HG02588 (cell line): ENCODE results near the gene NOD2.

Experiments used
- ATAC-seq: cut with Tn5 transposase; IDR thresholded peaks from one replicate; pipeline ENCODE4 v1.9.1; 2021; ENCODE audit warnings: mild to moderate bottlenecking, moderate library complexity; ENCODE audit not compliant: unreplicated experiment

The NOD2 gene

DNA sequence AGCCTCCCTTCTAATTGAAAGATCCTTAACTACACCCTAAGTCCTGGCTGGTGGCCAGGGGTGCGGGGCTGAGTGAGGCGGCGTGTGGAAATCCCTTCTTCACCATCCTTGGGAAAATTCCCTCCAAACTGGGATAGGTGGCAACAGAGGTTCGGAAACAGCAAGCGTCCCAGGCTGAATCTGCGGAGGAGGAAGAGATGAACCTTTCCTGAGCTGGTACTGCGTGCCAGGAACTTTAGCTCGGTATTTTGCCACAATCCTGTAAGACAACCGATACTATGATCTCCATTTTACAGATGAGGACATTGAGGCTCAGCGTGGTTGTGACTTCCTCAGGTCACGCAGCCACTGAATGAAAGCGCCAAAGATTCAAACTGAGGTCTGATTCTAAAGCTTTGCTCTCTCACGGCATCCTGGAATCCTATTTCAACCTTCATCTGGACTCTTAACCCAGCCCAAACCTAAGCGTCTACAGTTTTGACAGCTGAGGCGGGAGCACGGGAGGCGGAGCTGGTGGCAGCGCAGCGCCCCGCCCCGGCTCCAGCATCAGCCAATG is 47.9 kb downstream of the NOD2 start:
- ATAC-seq = peak; percentile 0

DNA sequence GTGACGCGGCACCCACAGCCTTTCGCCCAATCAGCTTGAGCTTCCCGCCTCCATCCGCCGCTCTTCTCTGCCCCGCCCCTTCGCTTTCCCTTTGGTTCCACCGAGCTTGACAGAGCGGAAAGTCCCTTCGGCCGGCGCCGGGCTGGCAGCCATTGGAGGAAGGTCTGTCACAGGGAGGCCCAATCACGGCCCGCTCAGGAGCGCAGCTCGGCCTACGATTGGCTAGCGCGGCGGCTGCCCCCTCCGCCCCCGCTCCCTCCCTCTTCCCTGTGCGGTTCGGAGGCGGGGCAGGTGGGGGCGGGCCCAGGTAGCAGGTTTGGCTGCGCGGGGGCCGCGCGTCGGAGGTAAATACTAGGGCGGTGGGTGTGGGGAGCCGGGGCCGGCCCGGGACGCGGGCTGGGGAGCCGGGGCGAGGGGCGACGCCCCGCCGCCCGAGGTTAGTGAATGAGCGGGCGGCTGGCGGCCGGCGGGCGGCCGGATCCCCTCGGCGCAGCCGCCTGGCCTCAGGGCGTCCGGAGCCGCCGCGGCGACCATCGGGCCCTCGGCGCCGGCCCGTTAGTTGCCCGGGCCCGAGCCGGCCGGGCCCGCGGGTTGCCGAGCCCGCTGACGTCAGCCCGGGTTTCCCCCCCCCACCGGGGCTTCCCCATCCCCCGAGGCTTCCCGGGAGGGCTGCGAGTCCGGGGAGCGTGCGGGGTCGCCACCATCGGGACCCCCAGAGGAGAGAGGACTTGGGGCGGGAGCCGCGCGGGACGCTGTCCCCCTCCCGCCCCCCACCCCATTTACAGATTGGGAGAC is 48.6 kb downstream of the NOD2 start, which contains the start of gene CYLD:
Gene CYLD, plus strand, starts transcription at position 306 of the 795 bp plus-strand sequence. CDS start 7,613 bp downstream, outside the sequence.
- peak; percentile 88 for ATAC-seq

DNA sequence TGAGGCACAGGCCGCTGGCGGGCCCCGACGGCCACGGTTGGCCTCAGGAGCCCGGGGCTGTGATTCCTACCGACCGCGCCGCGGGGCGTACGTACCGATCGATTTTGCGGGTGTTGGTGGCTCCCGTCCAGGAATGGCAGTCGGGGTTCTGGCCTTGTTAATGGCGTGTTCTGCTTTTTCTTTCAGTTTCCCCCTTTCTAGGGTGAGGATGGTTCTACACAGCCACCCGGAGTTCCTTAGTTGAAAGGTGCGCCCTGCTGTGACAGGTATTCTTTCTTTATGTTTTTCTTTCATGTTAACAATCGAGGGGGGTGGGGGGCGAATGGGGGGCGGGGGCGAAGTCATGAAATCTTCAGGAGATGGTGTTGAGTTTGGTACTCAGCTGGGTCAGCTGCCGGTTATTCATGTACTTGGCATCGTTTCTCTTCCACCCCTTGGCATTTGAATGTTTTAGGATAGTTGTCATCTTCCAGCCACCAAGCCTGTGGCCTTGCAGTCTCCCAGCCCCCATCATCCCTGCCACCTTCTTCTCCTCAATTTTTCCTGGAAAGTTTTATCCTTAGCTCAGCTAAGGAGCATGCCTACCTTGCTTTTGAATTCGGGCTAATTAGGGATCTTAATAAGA is 49.3 kb downstream of the NOD2 start:
- ATAC-seq = no peak

DNA sequence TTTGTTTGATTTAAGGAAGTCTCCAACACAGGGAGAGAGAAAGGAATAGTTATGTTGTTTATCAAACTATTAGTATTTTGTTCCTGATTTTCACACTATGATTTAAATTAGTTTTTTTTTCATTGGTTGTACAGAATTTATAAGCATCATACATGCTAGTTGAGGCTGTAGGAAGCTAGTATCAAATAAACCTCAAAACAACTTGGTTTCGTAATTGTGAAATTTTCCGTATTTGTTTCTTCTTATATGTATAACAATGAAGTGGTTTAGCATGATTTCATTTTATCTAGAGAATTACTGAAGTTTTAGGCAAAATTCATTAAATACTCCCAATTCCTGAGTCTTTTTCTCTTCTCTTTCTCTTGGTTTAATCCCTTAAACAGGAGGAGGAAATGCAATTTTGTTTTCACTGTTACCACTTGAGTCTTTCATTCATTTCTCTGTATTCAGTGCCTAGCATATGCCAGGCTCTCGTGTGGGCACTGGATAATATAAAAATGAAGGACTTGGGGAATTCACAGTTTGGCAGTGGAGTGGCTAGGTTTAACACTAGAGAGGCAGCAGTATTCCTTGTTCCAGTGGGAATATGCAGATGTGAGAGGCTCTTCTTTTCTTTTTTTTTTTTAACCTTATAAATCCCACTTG is 50.3 kb downstream of the NOD2 start:
- no peak for ATAC-seq

DNA sequence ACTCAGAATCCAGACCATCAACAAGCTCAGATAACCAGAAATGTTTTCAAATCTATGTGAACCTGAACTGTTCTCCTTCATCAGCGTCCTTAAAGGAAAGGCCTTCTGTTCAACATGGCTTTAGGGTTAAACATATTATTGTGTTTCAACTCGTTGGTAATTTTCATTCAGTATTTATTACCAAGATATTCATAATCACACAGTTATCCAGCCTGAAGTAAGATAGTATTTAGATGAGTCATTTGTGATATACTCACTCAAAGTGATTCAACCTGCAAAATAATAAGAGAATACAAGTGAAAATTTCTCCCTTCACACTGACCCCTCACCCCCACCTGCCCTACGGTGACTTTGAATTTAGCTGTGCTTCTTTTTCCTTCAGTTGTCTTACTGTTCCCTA is 51.5 kb downstream of the NOD2 start:
- no peak for ATAC-seq

DNA sequence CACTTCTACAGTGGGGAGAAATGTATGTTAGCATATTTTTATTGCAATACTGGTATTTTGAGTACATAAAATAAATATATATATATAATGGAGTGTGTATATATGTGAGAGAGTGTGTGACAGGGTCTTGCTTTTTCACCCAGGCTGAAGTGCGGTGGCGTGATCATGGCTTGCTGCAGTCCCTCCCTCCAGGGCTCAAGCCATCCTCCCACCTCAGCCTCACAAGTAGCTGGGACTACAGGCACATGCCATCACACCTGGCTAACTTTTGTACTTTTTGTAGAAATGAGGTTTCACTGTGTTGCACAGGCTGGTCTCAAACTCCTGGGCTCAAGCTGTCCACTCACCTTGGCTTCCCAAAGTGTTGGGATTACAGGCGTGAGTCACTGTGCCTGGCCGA is 52.5 kb downstream of the NOD2 start:
- no peak for ATAC-seq

DNA sequence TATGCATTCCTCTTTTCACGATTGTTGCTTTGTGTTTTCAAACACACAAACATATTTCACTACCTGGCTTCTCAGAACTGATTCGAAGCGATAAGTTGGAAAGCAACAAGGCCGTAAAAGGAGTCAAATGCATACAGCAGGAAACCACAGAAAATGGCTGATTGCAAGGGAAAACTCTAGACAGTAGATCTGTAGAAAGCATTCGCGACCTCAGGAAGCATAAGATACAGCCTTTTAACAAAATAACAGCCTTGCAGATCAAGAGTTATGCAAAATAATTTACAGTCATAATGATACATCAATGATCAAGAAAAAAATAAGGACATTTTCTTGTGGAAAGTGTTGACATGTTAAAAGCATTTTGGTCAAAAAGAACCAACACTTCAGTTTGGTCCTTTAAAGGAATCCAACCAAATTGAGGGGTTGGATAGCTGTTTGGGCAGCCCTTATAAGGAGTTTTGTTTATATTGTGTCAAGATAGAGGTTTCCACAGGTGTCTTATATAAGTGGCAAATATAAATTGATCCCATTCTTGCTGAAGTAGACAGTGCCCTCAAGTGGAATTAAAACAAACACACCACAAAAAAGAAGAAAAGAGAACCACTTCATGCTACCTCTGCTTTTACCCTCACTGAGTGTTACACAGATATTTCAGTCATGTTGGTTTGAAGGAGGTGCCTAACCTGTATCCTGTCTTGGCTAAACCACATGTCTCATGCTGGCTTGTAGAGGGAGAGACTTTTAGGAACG is 54.0 kb downstream of the NOD2 start:
- ATAC-seq = no peak

DNA sequence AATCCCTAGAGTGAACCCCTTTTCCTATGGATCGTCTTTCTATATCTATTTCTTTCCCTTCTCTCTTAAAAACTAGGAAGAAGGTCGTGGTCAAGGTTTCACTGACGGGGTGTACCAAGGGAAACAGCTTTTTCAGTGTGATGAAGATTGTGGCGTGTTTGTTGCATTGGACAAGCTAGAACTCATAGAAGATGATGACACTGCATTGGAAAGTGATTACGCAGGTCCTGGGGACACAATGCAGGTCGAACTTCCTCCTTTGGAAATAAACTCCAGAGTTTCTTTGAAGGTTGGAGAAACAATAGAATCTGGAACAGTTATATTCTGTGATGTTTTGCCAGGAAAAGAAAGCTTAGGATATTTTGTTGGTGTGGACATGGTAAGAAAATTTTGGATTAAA is 58.1 kb downstream of the NOD2 start:
- no peak for ATAC-seq

DNA sequence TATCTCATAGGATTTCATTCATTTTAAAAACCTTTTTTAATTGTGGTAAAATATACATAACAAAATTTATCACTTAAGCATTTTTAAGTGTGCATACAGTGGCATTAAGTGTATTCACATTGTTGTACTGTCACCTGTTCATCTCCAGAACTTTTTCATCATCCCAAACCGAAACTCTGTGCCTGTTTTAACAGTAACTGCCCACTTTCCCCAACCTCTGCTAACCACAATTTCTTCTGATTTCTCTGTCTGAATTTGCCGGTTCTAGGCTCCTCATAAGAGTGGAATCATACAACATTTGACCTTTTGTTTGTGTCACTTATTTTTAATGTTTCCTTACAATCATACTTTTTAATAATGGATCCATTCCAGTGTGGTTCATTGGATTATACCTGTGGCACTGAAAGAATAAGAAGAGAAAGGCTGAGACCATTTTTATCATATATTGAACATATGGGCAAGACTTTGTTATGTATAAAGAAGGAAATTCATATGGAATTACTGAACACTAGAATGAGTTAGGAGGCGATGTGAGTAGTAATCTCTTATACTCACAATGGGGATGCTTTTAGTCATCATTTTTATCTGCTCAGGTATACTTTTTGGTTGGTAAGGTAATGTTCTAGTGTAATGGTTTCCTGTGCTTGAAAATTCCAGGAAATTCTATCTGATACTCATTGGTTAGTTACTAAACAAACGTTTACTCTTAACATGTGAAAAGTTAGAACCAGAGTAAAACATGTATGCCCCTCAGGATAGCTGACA is 59.2 kb downstream of the NOD2 start:
- ATAC-seq = no peak

DNA sequence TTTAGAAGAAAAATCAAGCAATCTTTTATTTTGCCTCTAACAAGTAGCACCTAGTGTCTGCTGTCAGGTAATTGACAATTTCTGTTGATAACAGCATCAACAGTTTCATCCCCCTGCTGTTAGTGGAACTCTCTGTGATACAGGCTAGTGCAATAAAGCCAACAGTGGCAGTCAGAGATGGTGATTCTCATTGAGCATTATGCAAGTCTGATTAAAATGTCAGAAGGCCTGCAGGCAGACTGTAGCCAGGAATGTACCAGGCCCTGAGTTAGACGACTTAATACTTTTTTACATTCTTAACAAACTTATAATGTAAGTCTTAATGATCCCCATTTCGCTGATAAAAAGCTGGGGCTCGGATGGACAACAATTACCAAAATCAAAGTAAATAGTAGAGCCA is 63.1 kb downstream of the NOD2 start:
- ATAC-seq = no peak

DNA sequence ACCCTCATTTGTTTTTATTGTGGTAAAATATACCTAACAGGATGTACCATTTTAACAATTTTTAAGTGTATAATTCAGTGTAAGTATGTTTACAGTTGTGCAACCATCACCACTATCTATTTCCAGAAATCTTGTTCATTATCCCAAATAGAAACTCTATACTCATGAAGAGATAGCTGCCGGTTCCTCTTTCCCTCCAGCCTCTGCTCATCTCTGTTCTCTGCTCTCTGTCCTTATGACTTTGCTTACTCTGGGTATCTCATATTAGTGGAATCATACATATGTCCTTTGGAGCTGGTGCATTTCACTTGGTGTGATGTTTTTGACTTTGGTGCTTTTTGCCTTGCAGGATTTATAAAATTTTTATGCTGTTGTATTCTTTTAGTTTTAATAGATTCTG is 67.9 kb downstream of the NOD2 start:
- ATAC-seq = no peak

DNA sequence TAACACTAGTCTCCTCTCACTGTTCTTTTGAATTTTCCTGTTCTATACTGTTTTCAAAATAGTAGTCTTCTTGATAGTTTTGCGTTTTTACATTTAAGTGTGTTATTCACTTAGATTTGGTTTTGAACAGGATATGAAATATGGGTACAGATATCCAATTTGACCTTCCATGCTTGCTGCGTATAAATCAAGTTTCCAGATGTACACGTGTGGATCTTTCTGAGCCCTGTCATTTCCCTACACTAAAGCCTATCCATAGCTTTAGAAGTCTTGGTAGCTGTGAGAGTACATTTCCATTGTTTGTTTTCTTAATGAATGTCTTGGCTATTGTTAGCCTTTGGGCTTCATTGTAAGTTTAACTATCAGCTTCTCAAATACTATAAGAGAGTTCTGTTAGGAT is 68.8 kb downstream of the NOD2 start:
- ATAC-seq = no peak

DNA sequence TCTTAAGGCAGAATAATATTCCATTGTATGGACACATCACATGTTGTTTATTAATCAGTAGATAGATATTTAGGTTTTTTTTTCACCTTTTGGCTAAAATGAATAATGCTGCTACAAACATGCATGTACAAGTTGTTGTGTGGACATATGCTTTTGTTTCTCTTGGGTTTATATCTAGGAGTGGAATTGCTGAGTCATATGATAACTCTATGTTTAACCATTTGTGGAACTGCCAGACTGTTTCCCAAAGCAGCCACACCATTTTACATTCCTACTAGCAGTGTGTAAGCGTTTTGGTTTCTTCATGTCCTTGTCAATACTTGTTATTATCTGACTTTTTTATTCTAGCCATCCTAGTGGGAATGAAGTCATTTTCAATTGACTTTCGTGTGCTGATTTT is 69.8 kb downstream of the NOD2 start:
- ATAC-seq = no peak

DNA sequence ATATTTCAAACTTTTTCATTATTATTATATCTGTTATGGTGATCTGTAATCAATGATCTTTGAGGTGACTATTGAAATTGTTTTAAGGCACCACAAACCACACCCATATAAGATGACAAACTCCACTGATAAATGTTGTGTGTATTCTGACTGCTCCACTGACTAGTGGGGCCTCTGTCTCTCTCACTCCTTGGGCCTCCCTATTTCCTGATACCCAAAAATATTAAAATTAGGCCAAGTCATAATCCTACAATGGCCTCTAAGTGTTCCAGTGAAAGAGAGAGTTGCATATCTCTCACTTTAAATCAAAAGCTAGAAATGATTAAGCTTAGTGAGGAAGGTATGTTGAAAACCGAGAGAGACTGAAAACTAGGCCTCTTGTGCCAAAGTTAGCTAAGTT is 71.9 kb downstream of the NOD2 start:
- no peak for ATAC-seq

DNA sequence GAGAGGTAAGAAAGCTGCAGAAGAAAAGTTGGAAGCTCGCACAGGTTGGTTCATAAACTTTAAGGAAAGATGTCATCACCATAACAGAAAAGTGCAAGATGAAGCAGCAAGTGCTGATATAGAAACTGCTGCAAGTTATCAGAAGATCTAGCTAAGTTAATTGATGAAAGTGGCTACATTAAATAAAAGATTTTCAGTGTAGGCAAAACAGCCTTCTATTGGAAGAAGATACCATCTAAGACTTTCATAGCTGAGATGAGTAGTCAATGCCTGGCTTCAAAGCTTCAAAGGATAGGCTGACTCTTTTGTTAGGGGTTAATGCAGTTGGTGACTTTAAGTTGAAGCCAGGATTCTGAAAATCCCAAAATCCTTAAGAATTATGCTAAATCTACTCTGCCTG is 72.5 kb downstream of the NOD2 start:
- ATAC-seq = no peak

DNA sequence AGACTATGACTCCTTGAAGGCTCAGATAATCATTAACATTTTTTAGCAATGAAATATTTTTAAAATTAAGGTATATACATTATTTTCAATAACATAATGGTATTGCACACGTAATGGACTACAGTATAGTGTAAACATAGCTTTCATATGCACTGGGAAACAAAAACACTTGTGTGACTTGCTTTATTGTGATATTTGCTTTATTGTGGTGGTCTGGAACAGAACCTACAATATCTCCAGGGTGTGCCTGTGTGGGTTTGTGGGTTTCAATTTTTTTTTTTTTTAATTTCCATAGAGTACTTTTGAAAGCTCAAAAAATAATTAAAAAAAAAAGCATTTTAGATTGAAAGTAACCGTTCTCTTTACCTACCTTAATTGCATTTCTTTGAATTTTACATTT is 73.8 kb downstream of the NOD2 start:
- ATAC-seq = no peak

DNA sequence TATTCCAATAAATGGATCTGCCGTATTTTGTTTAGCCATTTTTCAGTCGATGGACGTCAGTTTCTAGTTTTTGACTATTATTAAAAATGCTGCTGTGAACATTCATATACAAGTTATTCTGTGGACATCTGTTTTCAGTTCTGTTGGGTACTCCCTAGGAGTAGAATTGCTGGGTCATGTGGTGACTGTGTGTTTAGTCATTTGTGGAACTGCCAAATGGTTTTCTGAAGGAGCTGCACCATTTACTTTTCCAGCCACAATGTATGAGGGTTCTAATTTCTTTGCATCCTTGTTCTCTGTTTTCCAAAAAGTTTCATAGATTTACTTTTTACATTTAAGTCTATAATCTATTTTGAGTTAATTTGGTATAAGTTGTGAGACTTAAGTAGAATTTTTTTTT is 78.0 kb downstream of the NOD2 start:
- ATAC-seq = no peak

DNA sequence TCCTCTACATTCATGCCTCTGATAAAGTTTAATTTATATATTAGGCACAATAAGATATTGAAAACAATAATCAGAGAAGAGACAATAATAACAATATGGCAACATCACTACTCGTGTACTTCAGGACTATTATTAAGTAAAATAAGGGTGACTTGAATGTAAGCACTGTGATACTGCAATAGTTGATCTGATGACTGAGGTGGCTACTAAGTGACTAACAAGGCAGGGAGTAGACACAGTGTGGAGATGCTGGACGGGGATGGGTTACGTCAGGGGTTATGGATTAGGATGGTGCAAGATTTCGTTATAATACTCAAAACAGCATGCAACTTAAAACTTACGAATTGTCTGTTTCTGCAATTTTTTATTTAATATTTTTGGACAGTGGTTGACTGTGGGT is 81.0 kb downstream of the NOD2 start:
- no peak for ATAC-seq

DNA sequence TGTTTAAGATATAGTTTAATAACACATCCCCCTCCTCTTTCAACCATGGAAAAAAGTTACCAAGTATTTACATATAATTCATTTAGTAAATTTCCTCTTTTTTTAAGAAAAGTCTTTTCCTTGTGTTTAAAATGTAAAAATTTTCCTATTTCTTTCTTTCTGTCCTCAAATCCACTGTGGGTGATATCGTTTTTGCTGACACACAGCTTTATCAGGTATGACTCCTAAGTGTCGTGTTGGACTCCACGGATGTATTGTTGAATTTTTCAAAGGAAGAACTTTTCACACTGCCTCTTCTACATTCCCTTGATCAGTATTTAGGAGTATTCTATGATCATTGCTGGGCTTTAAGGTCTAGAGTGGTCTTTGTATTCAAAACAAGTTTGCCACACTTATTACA is 81.6 kb downstream of the NOD2 start:
- ATAC-seq = no peak

DNA sequence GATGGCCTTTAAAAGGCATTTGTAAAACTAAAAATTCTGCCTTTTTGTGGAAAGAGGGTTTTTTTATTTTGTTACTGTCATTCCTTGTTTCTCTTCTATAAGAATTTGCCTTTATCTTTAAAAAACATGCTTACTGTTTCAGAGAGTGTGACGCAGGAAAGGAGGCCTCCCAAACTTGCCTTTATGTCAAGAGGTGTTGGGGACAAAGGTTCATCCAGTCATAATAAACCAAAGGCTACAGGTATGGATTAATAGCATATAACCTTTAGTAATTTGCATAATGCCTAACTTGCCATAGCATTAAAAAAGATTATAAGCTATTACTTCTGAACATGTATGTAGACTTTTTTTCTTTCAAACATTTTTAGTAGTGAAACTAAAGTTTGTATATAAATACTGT is 82.6 kb downstream of the NOD2 start:
- ATAC-seq = no peak
